ENCODE results near the gene KRCC1. TPM values are rescaled to one million over a fixed set of nuclear protein-coding genes. Genes with fewer than 3 reads are reported as not detected.

Gene KRCC1
- total RNA-seq, 1 donor: 6.7 TPM

- DNase-seq (ENCODE audit: low read depth in 2 of 3, low spot score in 2 of 3): no peak
Observed at GRCh38 chr2:88078643-88079172, 23.1 kb upstream of the KRCC1 start.

DNA sequence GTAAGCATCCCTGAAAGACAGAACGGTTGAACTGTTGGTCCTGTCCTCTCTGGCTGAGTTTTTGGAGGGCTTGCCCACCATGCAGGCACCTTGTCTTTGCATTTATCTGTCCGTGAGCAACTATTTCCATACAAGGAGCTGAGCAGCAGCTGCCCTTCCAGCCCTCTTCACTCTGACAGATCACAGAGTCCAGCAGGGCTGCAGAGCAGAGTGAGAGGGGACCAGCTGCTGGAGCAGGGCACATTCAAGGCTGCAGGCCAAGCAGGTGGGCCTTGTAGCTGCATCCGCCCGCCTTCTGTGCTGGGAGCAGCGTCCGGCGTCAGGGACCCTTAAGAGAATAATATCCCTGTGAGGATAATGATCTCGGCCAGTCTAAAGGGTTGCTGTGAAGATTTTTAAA lies 21.5 kb upstream of the KRCC1 start:
- no peak for DNase-seq (ENCODE audit: low read depth in 2 of 3, low spot score in 2 of 3)

- DNase-seq (ENCODE audit: low read depth in 2 of 3, low spot score in 2 of 3): no peak
Observed at GRCh38 chr2:88074854-88075292, 19.3 kb upstream of the KRCC1 start.

DNA sequence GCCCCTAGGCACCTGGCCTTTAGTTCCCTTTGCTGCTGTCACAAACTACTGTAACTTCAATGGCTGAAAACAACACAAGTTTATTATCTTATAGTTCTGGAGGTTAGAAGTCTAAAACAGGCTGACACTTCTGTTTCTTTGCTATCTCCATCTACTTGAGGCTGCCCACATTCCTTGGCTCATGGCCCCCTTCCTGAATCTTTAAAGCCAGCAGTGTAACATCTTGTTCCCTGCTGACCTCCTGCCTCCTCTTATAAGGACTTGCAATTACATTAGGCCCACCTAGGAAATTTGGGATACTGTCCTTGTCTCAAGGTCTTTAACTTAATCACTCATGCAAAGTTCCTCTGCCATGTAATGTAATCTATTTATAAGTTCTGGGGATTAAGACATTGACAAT lies 18.6 kb upstream of the KRCC1 start:
- DNase-seq (ENCODE audit: low read depth in 2 of 3, low spot score in 2 of 3): no peak

- no peak for DNase-seq (ENCODE audit: low read depth in 2 of 3, low spot score in 2 of 3)
Observed at GRCh38 chr2:88071365-88071764, 15.8 kb upstream of the KRCC1 start.

DNA sequence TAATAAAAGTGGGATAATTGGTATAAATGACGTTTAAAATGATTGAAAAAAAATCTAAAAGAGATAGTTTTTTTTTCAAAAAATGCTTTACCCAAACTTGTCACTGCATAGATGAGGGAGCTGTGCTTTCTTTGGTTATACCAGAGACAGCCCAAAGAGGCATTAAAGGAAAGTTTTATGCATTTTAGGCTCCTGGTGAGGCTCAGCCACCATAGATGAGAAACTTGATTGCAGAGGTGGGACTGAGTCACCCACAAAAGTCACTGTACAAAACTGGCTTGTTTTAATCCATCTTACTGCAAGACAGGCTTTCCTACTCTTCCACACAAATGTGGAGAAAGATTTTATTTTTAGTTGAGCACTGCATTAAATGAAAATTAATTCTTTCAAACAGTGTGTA lies 14.5 kb upstream of the KRCC1 start:
- DNase-seq (ENCODE audit: low read depth in 2 of 3, low spot score in 2 of 3): no peak

DNA sequence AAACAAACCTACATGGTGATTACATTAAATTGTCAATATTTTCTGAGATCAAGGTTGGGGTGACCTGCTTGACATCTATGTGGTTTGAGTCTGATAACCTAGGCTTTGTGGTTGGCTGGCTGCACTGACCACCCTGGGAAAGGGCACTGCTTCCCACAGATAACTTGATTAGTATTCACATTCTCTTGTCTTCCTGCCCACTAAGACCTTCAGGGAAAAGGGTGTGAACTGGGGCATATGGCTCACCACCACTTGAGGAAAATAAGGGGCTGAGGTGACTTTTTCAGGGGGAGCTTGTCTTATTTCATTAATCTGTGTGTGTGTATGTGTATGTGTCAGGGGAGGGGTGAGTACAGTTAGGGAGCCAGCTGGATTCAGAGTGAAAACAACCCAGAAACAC lies 13.5 kb upstream of the KRCC1 start:
- no peak for DNase-seq (ENCODE audit: low read depth in 2 of 3, low spot score in 2 of 3)

GRCh38 chr2:88068044-88068443 lies 12.5 kb upstream of the KRCC1 start:
- DNase-seq (ENCODE audit: low read depth in 2 of 3, low spot score in 2 of 3): no peak

DNA sequence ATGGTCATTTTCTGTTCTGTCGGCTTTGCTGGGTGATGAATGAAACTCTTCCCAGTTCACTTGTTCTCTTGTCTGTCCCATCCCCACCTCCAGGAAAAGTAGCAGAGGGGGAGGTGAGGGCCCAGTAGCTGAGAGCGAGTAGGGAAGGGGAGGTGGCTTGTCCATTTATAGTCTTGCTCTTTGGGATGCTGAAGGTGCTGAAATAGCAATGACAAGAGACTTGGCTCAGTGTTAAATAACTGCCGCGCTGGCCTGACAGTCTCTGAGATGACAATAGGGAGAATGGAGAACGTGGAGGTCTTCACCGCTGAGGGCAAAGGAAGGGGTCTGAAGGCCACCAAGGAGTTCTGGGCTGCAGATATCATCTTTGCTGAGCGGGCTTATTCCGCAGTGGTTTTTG lies 12.0 kb upstream of the KRCC1 start, which contains the start of gene SMYD1:
Gene SMYD1, plus strand, starts transcription at position 228 of the 400 bp plus-strand sequence. Its CDS starts 40 bp downstream, at position 268.
- no peak for DNase-seq (ENCODE audit: low read depth in 2 of 3, low spot score in 2 of 3)

DNA sequence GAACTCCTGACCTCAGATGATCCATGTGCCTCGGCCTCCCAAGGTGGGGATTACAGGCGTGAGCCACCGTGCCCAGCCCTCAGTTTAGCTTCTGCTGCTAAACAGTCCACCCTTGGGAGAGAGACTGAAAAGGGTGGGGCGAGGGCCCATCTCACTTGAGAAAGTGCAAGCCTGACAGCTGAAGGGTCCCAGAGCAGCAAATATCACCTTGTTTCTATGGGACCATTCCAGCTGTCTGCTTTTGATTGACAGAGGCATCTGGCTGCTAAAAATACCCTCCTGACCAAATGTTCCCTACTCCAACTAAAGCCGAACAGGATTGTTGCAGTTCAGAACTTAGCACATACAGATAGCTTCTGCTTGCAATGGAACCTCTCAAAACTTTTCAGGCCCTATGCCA lies 11.6 kb upstream of the KRCC1 start:
- no peak for DNase-seq (ENCODE audit: low read depth in 2 of 3, low spot score in 2 of 3)

GRCh38 chr2:88066543-88066942 lies 11.0 kb upstream of the KRCC1 start:
- DNase-seq (ENCODE audit: low read depth in 2 of 3, low spot score in 2 of 3): no peak

- DNase-seq (ENCODE audit: low read depth in 2 of 3, low spot score in 2 of 3): no peak
Observed at GRCh38 chr2:88061295-88061694, 5.7 kb upstream of the KRCC1 start.

DNA sequence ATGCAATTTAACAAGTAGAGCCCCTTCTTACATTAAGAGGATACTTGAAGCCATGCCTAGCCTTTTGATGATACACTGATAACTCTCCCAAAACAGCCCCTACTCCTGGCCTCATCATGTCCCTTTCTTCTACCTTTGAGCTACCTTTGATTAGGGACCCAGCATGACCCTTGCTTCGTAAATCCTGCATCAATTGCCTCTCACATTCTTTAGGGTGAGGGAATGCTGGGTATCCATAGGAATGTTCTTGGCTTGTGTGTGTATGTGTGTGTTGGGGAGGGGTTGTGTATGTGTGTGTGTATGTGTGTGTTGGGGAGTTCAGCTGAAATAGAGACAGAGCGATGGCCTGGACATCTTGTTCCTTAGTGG lies 5.3 kb upstream of the KRCC1 start:
- no peak for DNase-seq (ENCODE audit: low read depth in 2 of 3, low spot score in 2 of 3)

GRCh38 chr2:88059979-88060906 lies 4.7 kb upstream of the KRCC1 start:
- peak in 2 of 3 donors; percentile 32 to 48 for DNase-seq (ENCODE audit: low read depth in 2 of 3, low spot score in 2 of 3)

GRCh38 chr2:88058191-88058590 lies 2.6 kb upstream of the KRCC1 start:
- DNase-seq (ENCODE audit: low read depth in 2 of 3, low spot score in 2 of 3): no peak

GRCh38 chr2:88057437-88057844 lies 1.9 kb upstream of the KRCC1 start:
- DNase-seq (ENCODE audit: low read depth in 2 of 3, low spot score in 2 of 3): no peak

DNA sequence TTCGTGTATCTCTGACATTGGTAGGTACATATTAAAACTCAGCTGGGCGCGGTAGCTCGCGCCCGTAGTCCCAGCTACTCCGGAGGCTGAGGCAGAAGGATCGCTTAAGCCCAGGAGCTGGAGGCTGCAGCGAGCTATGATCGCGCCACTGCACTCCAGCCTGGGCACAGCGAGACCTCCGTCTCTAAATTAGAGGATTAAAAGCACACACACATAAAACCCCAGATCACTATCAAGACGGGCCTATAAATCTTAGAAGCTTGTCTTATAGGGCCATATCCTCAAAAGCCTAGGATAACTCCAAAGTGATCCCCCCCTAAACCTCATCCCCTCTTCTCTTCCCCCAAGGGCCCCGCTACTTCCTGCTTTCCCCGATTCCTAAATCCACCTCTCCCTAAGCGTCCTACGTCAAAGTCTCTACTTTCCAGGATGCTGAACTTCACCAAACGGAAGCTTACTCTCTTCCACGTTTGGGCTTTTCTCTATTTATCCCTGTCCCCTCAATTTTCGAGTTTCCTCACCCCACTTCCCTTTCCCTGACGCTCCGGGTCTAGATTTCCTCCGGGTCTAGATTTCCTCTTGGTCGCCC lies 707 bp downstream of the KRCC1 start:
- peak in 1 of 3 donors; percentile 8 for DNase-seq (ENCODE audit: low read depth in 2 of 3, low spot score in 2 of 3)

GRCh38 chr2:88053934-88054781 lies 1.4 kb downstream of the KRCC1 start:
- DNase-seq (ENCODE audit: low read depth in 2 of 3, low spot score in 2 of 3): no peak

GRCh38 chr2:88053296-88053695 lies 2.3 kb downstream of the KRCC1 start:
- peak in 1 of 3 donors; percentile 16 for DNase-seq (ENCODE audit: low read depth in 2 of 3, low spot score in 2 of 3)

GRCh38 chr2:88051792-88052191 lies 3.8 kb downstream of the KRCC1 start:
- no peak for DNase-seq (ENCODE audit: low read depth in 2 of 3, low spot score in 2 of 3)

GRCh38 chr2:88049622-88050021 lies 6.0 kb downstream of the KRCC1 start:
- no peak for DNase-seq (ENCODE audit: low read depth in 2 of 3, low spot score in 2 of 3)

All from hematopoietic multipotent progenitor cell (in vitro differentiated cells).